Activated T-cell treated with anti-CD3 and anti-CD28 coated beads for 4 hours (primary cell): Measurements from ENCODE around the gene AGRN.
A peak's percentile ranks its signal among the peaks of the same experiment; 100 is the strongest.
"Not testable (repeated sequence)": the region's sequence is repeated elsewhere in the genome, so short reads cannot be mapped to it uniquely, and the experiment has no call there.

Source experiments
- DNase-seq: peaks from one replicate; pipeline ENCODE4 v3.0.0-alpha.2; 2020

The AGRN gene

DNA sequence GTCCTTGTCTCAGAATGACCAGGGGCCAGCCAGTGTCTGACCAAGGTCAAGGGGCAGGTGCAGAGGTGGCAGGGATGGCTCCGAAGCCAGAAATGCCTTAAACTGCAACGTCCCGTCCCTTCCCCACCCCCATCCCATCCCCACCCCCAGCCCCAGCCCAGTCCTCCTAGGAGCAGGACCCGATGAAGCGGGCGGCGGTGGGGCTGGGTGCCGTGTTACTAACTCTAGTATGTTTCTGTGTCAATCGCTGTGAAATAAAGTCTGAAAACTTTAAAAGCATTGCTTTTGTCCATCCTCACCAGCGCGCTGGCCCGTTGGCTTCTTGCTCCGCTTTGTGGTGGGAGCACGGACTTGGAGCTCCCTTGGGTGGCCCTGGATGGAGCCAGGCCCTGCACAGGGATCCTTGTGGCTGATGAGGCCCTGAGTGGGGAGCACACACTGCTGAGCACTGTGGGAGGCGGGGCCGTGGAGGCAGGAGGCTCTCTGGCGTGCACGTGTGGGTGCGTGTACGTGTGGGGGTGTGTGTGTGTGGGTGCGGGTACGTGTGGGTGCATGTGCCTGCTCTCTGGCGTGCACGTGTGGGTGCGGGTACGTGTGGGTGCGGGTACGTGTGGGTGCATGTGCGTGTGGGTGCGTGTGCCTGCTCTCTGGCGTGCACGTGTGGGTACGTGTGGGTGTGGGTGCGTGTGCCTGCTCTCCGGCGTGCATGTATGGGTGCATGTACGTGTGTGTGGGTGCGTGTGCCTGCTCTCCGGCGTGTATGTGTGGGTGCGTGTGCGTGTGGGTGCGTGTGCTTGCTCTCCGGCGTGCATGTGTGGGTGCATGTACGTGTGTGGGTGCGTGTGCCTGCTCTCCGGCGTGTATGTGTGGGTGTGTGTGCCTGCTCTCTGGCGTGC is 36.2 kb downstream of the AGRN start:
- DNase-seq = no peak

DNA sequence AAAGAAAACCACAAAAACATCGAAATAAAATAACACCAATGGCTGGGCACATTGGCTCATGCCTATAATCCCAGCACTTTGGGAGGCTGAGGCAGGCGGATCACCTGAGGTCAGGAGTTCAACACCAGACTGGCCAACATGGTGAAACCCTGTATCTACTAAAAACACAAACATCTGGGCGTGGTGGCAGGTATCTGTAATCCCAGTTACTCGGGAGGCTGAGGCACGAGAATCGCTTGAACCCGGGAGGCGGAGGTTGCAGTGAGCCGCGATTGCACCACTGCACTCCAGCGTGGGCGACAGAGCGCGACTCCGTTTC is 37.8 kb downstream of the AGRN start:
- DNase-seq = not testable (repeated sequence)

DNA sequence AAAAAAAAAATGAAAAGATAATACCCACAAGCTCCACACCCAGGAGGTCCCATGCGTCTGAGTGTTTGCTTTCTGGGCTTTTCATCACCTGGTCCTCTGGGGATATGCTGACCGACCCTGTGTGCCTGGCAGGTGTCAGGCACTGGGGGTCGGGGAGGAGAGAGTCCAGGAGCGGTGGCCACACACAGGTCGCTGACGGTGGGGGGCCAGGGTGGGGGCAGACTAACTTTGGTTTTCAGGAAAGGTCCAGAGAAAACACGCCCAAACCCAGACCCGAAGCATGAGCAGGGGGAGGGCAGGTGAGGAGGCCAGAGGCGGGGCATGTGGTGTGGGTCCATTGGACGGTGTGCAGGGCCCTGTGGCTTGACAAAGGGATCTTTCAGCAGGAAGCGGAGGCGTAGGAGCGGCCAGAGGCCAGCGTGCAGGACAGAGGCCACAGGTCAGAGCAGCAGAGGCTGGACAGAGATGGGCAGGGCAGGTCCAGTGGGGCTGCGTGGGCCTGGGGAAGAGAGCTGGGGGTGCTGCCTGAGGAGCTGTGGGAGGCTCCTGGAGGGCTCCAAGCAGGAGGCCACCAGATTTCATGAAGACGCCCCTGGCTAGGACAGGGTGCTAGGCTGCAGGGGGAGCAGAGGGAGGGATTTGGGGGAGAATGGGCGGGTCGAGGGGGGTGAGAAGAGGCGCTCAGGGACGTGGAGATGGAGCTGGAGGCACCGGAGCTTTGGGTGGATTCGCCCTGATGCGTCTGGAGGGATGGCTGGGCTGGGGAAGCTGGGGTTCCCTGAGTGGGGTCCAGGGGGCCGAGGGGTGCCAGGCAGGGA is 38.4 kb downstream of the AGRN start:
- DNase-seq = no peak

GRCh38 chr1:1058921-1059493 is 39.1 kb downstream of the AGRN start:
- DNase-seq = no peak

DNA sequence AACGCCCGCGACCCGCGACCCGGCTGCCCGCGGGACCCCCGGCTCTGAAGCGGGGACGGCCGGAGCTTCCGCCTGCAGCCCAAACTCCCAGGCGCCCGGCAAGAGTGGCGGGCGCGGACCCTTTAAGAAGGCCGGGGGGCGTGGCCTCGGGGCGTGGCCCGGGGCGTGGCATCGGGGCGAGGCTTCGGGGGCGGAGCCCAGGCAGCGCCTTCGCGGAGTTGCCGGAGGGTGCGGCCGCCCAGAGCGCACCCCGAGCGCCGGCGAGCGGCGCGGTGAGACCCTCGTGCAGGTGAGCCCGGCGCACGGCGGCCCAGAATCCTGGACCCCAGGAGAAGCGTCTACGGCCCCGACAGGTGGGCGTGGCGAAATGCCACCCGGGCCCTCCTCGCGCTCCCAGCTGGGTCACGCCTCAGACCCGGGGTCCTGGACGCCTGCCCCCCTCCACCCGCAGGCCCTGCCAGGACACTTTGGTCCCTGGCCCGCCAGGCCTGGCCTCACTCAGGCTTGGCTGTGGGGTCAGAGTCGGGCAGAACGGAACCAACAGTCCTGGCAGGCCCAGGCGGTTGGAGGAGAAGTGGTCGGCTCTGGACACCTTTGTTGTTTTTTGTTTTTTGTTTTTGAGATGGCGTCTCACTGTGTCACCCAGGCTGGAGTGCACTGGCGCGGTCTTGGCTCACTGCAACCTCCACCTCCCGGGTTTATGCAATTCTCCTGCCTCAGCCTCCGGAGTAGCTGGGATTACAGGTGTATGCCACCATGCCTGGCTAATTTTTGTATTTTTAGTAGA is 39.8 kb downstream of the AGRN start:
- peak; percentile 94 for DNase-seq

- DNase-seq = no peak
Measured at GRCh38 chr1:1060281-1061000, 40.5 kb downstream of the AGRN start.

DNA sequence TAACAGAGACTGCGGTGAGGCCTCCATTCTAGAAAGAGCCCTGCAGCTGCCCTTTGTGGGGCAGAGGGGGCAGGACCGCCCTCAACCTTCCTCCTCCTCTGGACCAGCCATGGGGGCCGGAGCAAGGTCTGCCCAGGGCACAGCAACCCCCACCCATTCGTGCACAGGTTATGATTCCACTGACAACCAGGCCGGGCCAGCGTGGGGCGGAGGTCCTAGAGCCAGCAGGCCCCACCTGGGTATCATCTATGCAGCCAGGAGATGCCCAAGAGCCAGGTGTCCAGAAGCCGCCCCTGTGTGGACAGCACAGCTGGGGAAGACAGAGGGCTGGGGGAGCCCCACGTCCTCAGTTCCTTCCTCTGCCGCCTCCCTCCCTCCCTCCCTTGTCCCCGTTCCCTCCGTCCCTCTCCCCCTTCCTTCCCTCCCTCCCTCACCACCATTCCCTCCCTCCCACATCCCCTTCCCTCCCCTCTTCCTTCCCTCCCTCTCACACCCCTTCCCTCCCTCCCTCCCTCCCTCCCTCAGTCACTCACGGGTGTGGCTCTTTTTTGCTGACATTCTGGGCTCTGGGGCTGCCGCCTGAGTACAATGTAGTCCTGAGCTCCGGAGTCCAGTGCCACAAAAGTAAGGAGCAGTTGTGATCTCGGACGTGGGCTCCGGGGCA is 41.9 kb downstream of the AGRN start:
- DNase-seq = no peak

DNA sequence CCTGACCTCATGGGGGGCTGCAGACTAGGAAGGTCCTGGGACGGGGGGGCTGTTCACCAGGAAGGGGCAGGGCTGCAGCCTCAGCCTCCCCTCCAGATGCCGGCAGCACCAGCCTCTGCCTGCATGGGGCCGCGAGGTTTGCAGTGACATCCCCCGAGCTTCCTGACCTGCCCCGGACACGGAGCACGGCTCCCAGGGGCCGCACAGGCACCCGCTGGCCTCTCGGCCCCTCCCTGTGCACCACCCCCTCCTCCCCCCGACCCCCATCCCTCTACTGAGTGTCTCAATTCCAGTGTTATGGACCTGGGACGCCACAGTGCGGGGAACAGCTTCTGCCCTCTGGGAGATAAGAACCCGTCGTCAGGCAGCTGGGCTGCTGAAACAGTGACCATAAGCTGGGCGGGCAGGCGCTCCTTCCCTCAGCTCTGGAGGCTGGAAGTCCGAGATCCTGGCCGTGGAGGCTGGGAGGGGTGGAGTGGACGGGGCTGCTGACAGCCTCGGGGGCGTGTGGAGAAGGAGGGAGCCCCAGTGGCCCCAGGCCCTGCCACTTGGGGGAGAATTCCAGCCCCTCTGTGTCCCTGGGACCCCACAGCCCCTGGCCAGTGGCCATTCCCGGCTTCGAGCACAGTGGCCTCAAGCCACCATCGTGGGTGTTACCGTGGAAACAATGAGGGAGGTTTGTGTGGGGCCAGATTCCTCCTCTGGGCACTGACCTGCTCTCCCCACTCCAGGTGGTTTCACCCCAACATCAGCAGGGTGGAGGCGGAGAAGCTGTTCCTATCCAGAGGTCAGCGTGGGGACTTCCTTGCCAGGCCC is 42.6 kb downstream of the AGRN start:
- no peak for DNase-seq

GRCh38 chr1:1063261-1063944 is 43.5 kb downstream of the AGRN start:
- no peak for DNase-seq

DNA sequence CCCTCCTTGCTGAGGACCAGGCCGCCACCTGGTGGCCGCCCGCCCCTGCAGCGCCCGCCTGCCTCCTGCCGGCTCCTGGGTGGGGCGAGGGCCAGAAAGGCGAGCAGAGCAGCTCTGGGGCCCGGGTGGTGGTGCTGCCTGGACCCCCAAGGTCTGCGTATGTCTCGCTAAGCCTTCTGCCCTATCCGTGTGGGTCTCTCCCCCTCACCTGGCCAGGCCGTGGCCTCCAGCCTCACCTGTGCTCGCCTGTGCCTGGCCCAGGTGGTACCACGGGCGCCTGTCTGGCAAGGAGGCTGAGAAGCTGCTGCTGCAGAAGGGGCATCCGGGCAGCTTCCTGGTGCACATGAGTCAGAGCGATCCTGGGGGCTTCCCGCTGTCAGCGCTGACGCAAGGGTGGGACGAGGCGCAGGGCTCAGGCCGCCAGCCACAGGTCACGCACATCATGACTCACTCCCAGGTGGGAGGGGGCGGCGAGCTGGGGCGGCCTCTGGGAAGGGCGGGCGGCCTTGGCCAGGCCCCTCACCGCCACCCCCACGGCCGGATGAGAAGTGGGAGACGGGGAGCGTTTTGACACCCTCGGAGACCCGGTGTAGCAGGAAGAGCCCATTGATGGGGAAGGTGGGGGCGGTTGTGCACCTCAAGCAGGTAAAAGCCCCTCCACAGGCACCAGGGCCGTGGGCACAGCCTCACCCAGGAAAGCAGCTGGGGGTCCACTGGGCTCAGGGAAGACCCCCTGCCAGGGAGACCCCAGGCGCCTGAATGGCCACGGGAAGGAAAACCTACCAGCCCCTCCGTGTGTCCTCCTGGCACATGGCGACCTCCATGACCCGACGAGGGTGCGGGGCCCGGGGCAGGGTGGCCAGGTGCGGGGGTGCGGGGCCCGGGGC is 44.3 kb downstream of the AGRN start:
- peak; percentile 88 for DNase-seq

DNA sequence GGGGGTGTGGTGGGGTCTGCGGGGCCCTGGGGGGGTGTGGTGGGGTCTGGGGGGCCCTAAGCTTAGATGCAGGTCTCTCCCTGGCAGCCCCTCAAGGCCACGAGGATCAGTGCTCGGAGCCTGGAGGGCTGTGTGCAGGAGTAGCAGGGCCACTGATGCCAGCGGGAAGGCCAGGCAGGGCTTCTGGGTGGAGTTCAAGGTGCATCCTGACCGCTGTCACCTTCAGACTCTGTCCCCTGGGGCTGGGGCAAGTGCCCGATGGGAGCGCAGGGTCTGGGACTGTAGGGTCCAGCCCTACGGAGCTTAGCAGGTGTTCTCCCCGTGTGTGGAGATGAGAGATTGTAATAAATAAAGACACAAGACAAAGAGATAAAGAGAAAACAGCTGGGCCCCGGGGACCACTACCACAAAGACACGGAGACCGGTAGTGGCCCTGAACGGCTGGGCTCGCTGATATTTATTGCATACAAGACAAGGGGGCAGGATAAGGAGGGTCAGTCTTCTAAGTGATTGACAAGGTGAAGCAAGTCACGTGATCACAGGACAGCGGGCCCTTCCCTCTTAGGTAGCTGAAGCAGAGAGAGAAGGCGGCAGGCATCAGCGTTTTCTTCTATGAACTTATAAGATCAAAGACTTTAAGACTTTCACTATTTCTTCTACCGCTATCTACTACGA is 45.5 kb downstream of the AGRN start:
- DNase-seq = no peak

GRCh38 chr1:1065940-1066304 is 46.0 kb downstream of the AGRN start:
- not testable (repeated sequence) for DNase-seq

- no peak for DNase-seq
Measured at GRCh38 chr1:1066403-1067283, 46.7 kb downstream of the AGRN start.

DNA sequence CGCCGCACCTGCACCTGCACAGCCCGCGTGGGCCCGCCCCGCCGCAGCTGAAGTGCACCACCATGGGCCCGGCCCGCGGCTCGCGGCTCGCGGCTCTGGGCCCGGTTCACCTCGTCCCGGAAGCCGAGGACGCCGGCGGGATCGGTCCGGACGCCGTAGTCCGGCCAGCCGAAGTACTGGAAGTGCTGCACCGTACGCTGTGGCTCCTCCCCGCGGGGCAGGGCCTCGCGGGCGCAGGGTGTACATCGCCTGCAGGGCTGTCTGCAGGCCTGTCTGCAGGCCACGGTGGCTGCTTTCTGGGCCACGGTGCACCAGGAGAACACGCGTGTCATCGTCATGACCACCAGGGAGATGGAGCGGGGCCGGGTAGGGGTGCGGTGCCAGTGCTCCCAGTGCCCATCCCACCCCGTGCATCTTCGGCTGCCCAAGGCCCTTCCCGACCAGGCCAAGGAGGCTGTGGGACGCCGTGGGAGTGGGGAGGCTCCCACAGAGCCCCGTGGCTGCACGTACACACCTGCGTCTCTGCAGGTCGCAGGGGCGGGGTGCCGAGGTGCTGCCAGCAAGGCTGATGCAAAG is 47.5 kb downstream of the AGRN start:
- DNase-seq = no peak

DNA sequence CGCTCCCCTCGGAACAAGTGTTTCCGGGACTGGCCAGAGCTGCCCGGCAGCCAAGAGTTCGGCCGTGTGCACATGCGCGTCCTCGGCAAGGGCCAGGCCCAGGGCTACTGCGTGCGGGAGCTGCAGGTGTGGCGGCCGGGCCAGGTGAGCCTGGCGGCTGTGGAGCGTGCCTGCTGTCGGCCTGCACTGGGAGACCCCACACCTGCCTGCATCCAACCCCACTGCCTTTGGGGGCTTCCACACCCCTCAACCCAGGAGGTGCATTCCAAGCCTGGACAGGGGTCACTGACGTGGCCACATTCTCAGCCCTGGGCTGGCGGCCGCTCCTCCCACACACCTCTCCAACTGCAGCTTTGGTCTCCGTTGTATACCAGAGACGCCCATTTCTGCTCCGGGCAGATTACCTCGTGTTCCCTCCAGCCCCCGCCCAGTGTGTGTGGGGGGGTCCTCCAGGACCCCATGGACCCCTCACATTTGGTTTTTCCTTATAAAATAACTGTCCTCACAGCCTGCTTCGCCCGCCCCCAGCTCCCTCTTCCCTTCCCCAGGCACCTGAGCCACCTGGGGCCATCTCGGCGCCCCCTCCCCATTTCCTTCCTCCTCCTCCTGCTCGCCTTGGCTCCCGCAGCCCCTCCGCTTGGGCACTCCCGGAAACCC is 48.1 kb downstream of the AGRN start:
- no peak for DNase-seq

GRCh38 chr1:1068517-1069055 is 48.7 kb downstream of the AGRN start:
- no peak for DNase-seq
